NCI-H2081 treated with DMSO at 0.1 percent for 48 hours (cell line): ENCODE measurements around the gene PLET1.

Experiments
- DNase-seq: peaks from one replicate; lab custom pipeline; 2025; lab: John Stamatoyannopoulos, UW

Gene PLET1

GRCh38 chr11:112281726-112282125 lies 21.1 kb upstream of the PLET1 start:
- DNase-seq = no peak

- DNase-seq = no peak
Observed at GRCh38 chr11:112280268-112281126, 19.8 kb upstream of the PLET1 start.

- DNase-seq = peak; percentile 36
Observed at GRCh38 chr11:112279901-112280267, 19.2 kb upstream of the PLET1 start.

- DNase-seq = no peak
Observed at GRCh38 chr11:112278803-112279202, 18.1 kb upstream of the PLET1 start.

GRCh38 chr11:112277941-112278340 lies 17.3 kb upstream of the PLET1 start:
- DNase-seq = no peak

DNA sequence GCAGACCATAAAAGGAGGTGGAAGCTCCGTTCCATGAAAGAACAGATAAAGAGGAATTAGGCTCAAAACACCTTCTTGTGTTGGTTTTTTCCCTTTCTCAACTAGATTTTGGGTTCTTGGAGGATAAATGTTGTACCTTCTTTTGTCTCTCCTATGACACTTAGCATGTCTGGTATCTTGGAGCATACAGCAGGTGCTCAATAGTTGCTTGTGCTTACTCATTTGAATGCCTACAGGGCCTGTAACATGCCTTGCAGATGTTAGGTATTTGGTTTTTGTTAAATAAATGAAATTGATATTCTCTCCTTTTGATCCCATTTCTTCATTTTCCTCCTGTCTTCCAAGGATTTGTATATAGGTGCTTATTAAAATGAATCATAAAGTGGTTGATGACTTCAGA lies 16.4 kb upstream of the PLET1 start:
- DNase-seq = no peak

DNA sequence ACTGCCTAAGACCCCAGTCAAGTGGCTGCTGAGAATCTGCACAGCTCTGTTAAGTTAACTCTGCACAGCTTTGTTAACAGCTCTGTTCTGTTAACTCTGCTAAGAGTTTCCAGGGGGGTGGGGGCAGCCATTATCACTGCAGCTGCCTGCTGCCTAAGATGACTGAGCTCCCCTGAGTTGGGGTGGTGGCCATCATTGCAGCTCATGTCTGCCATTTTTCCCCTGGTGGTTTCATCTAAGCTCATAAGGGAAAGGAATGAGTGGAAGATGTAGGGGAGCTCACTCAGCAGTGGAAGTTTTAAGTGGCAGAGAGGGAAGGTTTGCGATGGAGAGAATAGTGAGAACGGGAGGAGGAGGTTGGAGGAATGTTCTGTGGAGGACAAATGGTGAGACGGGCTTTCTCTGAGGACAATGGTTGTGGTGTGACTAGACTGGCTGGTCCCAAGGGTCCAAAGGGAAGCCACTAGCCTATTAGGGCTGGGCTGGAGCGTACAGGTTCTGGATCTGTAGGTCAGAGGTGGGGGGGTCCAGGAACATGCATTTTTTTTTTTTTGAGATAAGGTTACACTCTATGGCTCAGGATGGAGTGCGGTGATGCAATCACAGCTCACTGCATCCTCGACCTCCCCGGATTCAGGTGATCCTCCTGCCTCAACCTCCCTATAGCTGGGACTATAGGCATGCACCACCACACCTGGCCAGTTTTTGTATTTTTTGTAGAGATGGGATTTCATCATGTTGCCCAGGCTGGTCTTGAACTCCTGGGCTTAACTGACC lies 13.5 kb upstream of the PLET1 start:
- no peak for DNase-seq

- no peak for DNase-seq
Observed at GRCh38 chr11:112273066-112273465, 12.4 kb upstream of the PLET1 start.

DNA sequence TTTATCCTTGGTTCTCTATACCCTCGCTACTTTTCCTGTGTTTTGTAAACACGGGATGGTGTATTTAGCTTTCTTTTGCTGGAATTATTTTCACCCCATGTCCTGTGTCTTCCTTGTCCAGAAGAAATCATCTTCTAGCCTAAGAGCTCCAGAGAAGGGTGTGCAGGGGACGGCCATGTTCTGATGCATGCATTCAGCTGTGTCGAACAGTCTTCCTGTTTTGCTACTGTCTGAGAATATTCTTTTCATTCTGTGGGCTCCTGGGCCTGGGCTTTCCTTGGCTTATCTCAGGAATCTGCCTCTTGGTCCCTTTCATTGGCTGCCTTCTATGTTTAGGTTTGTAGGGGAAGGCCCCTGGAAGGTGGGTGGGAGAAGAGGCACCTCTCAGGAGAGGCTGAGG lies 10.6 kb upstream of the PLET1 start:
- DNase-seq = no peak

- no peak for DNase-seq
Observed at GRCh38 chr11:112270551-112271180, 10.0 kb upstream of the PLET1 start.

GRCh38 chr11:112269139-112269538 lies 8.5 kb upstream of the PLET1 start:
- no peak for DNase-seq

DNA sequence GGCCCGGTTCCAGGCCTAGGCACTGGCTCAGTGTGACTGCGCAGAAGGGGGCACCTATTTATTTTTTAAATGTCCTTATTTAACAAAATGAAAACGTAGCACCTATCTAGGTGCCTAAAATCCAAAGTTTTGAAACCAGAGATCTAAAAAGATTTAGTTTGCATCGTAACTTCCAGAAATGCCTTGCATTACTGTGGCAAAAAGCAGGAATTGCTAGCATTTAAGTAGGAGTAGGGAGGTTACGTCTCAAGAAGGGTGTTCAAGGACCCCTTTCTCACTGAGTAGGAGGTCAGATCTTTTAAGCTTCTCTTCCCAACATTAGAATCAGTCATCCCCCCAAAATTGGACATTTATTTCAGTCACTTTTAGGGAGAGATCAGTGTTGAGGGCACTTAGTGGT lies 7.7 kb upstream of the PLET1 start:
- no peak for DNase-seq

DNA sequence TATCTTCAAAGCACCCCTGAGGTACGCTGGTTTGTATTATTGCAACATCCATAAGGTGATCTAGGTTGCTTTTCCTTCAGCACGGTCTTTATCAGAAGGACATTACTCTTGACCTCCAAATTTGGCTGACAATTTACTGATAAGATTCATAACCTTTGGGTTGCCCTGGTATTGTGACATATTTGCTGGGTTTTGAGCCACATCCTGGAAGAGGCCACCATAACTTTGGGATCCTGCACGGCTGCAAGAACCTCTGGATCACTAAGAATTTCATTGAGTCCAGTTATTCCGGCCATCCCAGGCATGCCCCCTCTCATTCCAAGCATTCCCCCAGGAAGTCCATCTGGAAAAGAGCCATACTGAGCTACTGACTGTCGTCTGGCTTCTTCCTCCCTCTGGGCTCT lies 6.5 kb upstream of the PLET1 start:
- no peak for DNase-seq

DNA sequence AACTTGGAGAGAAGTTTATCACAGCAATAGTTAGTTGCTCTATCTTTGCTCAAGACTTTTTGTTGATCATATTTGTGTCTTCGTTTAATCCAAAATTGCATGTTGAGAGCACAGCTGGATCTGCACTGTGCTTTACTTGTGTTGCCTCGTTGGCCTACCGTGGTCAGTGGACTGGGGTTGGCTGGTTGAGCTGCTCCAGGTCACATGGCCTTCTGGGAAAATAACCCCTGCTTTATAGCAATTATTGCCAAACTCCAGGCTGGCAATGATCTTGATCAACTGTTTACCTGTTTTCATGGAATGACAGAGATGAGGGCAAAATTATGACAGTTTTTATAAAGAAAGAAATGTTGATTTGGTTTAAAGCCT lies 5.7 kb upstream of the PLET1 start:
- no peak for DNase-seq

GRCh38 chr11:112265659-112266409 lies 5.2 kb upstream of the PLET1 start:
- no peak for DNase-seq

DNA sequence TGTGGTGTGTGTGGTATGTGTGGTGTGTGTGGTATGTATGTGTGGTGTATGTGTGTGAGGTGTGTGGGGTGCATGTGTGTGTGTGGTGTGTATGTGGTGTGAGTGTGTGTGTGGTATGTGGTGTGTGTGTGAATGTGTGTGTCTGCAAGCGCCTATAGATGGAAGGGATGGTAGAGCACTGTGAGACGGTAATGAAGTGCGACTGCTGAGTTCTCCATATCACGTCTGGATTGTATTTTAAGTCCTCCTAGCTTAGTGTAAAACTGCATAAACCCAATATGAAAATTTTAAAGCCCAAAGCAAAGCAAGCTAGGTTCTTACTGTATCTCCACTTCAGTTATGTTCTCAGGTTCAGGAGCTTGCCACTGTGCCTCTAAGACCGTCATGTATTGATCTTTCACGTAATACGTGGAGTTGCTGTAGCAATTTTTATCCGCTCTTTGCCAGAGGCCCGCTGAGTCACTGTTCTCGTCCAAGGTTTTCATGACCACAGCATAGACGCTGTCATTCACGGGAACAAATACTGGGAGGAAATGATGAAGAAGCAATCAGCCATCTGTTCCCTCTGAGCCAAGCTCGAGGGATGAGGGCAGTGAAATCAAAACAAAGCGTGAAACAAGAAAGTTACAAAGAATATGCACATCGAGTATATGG lies 5.5 kb downstream of the PLET1 start:
- no peak for DNase-seq

GRCh38 chr11:112253605-112254242 lies 6.9 kb downstream of the PLET1 start:
- no peak for DNase-seq

- DNase-seq = no peak
Observed at GRCh38 chr11:112249871-112250610, 10.6 kb downstream of the PLET1 start.

DNA sequence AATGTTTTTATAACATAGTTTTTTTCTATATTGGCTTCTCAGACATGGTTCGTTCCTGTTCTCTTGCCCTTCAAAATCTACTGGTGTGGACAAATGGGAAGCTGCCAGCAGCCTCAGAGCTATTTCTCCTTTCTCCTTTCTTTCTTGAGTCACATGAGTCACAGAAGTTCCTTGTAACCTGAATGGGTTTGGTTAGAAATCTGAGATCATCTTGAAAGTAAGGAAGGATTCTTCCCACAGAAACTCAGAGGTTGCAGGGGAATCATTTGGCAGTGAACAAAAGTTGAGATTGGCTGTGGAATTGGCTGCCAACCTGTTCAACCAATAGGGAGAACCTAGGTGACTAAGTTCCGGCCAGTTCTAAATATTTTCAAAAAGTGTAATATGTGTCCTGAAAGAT lies 12.5 kb downstream of the PLET1 start:
- no peak for DNase-seq

DNA sequence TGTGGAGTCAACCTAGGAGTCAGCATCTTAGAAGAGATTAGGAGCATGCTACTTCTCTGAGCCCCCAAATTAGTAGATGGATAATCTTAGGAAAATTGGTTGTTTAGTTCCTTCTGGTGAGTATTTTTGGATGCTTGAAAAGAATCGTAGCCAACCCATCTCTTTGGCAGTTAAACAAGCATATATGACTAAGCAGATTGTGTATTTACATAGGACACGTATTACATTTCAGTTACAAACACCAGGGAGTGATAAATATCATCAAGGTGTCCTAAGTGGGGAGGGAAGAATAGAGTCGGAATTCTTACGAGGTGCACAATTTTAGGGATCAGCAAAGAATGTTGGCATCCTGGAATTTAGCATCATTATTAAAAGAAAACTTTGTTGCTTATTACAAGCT lies 13.5 kb downstream of the PLET1 start:
- no peak for DNase-seq

- DNase-seq = no peak
Observed at GRCh38 chr11:112241486-112241885, 19.2 kb downstream of the PLET1 start.
